ENCODE data around the gene SDK2. TPM values are rescaled to one million over a fixed set of nuclear protein-coding genes. Genes with fewer than 3 reads are reported as not detected.
A peak's percentile ranks its signal among the peaks of the same experiment; 100 is the strongest.

Gene SDK2
- total and polyA plus RNA-seq, 2 donors from 2014 or later: 0.37 to 2.4 TPM

DNA sequence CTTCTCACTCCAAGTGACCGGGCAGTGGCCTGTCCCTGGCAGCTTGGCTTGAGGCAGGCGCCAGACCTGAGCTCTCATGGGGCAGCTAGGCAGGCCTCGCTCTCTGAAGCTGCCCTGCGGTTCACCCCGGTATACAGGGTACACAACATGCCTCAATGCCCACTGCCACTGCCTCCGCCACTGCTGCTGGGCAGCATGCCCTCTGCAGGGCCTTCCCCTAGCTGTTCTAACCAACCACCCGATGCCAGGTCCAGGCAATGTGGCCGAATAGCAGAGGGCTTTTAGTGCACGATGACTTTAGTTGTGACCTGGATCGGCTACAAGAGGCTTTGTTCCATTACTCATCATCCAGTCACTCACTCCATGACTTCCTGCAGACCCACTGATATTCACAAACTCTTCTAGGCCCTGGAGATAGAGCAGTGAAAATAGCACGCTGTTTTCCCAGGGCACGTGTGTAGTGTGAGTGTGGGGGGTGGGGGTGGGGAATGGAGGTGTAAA, 352.2 kb downstream of the SDK2 start:
- DNase-seq (peak in 1 of 5 donors; percentile 92), FAIRE-seq (no peak)
- Histone ChIP-seq H3K36me3 (ENCODE audit: control insufficient read depth in 2 of 3, insufficient read depth in 3 of 3, low read length in 3 of 3) (no peaks in the 10 kb centered on the region), H3K4me3 (ENCODE audit: low read length in 3 of 3) (no peak overlapping the region), H3K9ac (ENCODE audit: low read length in 3 of 3) (peak overlapping the region in 1 of 3 donors; percentile 65), H3K27me3 (ENCODE audit: control insufficient read depth, insufficient read depth, low read length) (no peaks in the 10 kb centered on the region), H3K9me3 (ENCODE audit: control insufficient read depth in 2 of 3, insufficient read depth in 1 of 3, low read length in 3 of 3) (no peaks in the 10 kb centered on the region), H3K27ac (ENCODE audit: low read depth in 2 of 2, low read length in 2 of 2) (peak overlapping the region; percentile 89 to 92), H3K4me1 (ENCODE audit: control insufficient read depth in 2 of 3, insufficient read depth in 2 of 3, low read depth in 1 of 3, low read length in 3 of 3) (peaks cover 0 to 46% (median 40%) of the 10 kb centered on the region in 3 donors)
- intact Hi-C loops (cut with DNase I): no loop called here
- TF ChIP-seq, protein P1, sequence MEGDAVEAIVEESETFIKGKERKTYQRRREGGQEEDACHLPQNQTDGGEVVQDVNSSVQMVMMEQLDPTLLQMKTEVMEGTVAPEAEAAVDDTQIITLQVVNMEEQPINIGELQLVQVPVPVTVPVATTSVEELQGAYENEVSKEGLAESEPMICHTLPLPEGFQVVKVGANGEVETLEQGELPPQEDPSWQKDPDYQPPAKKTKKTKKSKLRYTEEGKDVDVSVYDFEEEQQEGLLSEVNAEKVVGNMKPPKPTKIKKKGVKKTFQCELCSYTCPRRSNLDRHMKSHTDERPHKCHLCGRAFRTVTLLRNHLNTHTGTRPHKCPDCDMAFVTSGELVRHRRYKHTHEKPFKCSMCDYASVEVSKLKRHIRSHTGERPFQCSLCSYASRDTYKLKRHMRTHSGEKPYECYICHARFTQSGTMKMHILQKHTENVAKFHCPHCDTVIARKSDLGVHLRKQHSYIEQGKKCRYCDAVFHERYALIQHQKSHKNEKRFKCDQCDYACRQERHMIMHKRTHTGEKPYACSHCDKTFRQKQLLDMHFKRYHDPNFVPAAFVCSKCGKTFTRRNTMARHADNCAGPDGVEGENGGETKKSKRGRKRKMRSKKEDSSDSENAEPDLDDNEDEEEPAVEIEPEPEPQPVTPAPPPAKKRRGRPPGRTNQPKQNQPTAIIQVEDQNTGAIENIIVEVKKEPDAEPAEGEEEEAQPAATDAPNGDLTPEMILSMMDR (IDR thresholded peaks at IDR 0.05; ENCODE audit: borderline replicate concordance, extremely low read depth, insufficient read depth): no peak

DNA sequence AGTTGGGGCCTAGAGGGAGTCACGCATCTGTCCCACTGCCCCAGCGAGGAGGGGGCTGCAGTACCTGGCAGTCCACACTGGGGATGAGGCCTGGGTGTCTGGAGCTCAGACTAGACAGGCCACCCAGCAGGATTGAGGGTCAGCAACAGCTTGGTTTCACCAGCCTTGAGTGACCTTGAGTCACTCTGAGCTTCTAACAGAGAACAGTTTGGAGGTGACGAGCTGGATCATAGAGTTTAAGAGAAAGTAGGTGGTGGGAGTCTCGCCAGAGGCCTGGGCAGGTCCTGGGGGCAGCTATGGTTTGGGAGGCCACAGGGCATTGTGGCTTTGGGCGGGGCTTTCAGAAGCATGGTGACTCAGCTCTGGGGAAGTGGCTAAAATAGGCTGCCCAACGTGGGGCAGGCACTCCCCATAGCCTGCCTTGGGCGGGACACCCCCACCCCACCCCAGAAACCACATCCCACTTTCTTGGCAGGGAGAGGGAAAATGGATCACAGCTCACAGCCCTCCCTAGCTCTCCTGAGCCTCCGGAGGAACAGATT, 352.9 kb downstream of the SDK2 start:
- TF ChIP-seq, protein P1 (IDR thresholded peaks at IDR 0.05; ENCODE audit: borderline replicate concordance, extremely low read depth, insufficient read depth): no peak
- DNase-seq (peak in 1 of 5 donors; percentile 89), FAIRE-seq (no peak)
- no peaks in the 10 kb centered on the region for H3K36me3 ChIP-seq (ENCODE audit: control insufficient read depth in 2 of 3, insufficient read depth in 3 of 3, low read length in 3 of 3)
- H3K9me3 ChIP-seq (ENCODE audit: control insufficient read depth in 2 of 3, insufficient read depth in 1 of 3, low read length in 3 of 3): no peaks in the 10 kb centered on the region
- H3K9ac ChIP-seq (ENCODE audit: low read length in 3 of 3): peak overlapping the region in 1 of 3 donors; percentile 65
- no peak overlapping the region for H3K4me3 ChIP-seq (ENCODE audit: low read length in 3 of 3)
- H3K27ac ChIP-seq (ENCODE audit: low read depth in 2 of 2, low read length in 2 of 2): peak overlapping the region; percentile 89 to 92
- H3K4me1 ChIP-seq (ENCODE audit: control insufficient read depth in 2 of 3, insufficient read depth in 2 of 3, low read depth in 1 of 3, low read length in 3 of 3): peaks cover 0 to 49% (median 44%) of the 10 kb centered on the region in 3 donors
- H3K27me3 ChIP-seq (ENCODE audit: control insufficient read depth, insufficient read depth, low read length): no peaks in the 10 kb centered on the region
- intact Hi-C loops (cut with DNase I): no loop called here

DNA sequence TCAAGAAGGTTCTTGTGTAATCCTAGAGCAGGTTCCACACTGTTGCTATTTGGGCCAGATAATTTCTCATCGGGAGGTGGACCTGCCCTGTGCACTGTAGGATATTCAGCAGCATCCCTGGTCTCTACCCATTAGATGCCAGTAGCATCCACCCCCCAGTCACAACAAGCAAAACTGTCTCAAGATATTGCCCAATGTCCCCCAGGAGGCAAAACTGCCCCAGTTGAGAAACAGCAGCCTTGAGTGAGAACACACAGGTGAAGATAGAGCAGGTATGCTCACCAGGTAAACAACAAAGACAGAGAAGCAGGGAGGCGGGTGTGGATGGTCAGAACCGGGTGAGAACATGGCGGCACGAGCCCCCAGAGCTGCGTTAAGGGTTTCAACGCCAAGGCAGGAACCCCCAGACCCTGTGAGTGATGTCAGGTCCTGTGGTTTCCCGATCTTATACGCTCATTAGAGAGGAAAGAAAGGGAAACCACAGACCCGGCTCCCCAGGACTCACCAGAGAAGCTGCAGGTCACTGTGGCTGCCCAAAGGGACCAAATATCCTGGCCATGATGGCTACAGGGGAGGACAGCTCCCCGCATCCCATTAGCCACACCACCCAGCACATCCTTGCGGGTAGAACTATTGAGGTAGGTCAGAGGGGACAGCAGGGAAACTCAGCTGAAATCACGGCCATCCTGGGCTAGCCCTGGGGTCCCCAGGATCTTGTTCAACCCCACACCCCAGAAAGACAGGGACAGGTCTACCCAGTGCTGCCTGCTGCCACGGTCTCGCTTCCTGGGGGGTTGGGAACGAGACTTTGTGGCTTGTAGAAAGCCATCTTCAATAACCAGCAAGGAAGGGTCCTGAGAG, 353.6 kb downstream of the SDK2 start:
- Histone ChIP-seq H3K36me3 (ENCODE audit: control insufficient read depth in 2 of 3, insufficient read depth in 3 of 3, low read length in 3 of 3) (peaks cover 0 to 4% (median 0%) of the 10 kb centered on the region in 3 donors), H3K9ac (ENCODE audit: low read length in 3 of 3) (peak overlapping the region in 1 of 3 donors; percentile 65), H3K4me1 (ENCODE audit: control insufficient read depth in 2 of 3, insufficient read depth in 2 of 3, low read depth in 1 of 3, low read length in 3 of 3) (peaks cover 0 to 49% (median 44%) of the 10 kb centered on the region in 3 donors), H3K27ac (ENCODE audit: low read depth in 2 of 2, low read length in 2 of 2) (peak overlapping the region; percentile 89 to 92), H3K9me3 (ENCODE audit: control insufficient read depth in 2 of 3, insufficient read depth in 1 of 3, low read length in 3 of 3) (no peaks in the 10 kb centered on the region), H3K27me3 (ENCODE audit: control insufficient read depth, insufficient read depth, low read length) (no peaks in the 10 kb centered on the region), H3K4me3 (ENCODE audit: low read length in 3 of 3) (no peak overlapping the region)
- no peak for DNase-seq
- no peak for FAIRE-seq
- intact Hi-C loops (cut with DNase I): no loop called here
- TF ChIP-seq, protein P1 (IDR thresholded peaks at IDR 0.05; ENCODE audit: borderline replicate concordance, extremely low read depth, insufficient read depth): no peak

Data from kidney (tissue), 14 donors.